Measurements from ENCODE around the gene SLC22A25.
A peak's percentile ranks its signal among the peaks of the same experiment; 100 is the strongest.
"Not testable (repeated sequence)": the region's sequence is repeated elsewhere in the genome, so short reads cannot be mapped to it uniquely, and the experiment has no call there.

Gene SLC22A25

DNA sequence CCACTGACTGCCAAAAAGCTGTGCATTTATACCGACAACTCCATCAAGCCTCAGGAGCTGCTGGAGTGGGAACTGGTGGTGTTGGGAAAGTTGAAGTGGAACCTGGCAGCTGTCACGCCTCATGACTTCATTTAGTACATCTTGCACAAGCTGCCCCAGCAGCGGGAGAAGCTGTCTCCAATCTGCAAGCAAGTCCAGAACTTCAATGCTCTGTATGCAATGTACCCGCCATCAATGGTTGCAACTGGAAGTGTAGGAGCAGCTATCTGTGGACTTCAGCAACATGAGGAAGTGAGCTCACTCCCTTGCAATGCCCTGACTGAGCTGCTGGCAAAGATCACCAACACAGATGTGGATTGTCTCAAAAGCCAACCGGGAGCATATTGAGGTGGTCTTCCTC lies at the start of gene SLC22A25:
Gene SLC22A25 (minus strand): TSS at position 67 of the 400 bp plus-strand sequence. CDS start 13,947 bp downstream, outside the sequence.
- no peak for DNase-seq (ENCODE audit: low read depth)

DNA sequence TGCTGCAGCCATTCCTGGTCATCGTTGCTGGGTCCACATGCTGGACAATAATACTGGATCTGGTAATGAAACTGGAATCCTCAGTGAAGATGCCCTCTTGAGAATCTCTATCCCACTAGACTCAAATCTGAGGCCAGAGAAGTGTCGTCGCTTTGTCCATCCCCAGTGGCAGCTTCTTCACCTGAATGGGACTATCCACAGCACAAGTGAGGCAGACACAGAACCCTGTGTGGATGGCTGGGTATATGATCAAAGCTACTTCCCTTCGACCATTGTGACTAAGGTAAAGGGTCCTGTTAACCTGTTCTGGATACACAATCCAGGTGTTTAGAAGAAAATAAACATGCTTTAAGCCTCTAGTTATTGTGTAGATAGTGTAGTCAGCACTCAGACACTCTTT lies 46.9 kb upstream of the SLC22A25 start:
- no peak for DNase-seq (ENCODE audit: low read depth)

DNA sequence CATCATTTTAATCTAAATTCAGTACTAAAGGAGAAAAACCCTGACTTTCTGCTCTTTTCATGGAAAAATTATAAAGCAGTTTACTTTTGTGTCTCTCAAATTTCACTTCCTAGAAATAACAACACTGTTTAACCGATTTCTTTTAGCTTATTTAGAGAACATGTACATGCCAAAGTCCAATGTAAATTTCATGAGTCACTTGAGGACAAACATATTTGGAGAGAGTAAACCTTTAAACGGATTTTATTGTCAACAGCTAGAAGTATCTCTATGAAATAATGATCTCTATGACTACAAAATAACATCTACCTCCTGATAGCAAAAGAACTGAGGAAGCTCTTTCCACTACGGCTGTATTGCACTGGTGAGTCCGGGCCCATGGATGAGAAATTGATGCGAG lies 46.3 kb upstream of the SLC22A25 start:
- no peak for DNase-seq (ENCODE audit: low read depth)

DNA sequence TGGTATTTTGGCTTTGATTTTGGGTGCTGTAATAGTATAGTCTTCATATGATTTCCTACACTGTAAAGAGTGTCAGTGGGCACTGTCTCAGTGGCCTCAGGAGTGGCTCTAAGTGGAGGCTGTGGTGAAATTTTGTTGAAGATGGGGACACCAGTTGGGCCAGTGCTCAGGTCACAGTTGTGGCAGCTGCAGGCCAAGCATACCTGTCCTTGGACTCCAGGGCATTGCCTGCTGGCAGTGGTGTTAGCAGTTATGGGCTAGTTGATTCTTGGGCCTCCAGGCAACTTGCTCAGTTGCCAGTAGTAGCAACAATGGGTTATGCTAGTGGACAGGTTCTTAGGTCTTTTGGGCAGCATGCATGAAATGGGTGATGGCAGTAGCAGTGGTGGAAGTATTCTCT lies 39.2 kb upstream of the SLC22A25 start:
- DNase-seq (ENCODE audit: low read depth) = no peak

DNA sequence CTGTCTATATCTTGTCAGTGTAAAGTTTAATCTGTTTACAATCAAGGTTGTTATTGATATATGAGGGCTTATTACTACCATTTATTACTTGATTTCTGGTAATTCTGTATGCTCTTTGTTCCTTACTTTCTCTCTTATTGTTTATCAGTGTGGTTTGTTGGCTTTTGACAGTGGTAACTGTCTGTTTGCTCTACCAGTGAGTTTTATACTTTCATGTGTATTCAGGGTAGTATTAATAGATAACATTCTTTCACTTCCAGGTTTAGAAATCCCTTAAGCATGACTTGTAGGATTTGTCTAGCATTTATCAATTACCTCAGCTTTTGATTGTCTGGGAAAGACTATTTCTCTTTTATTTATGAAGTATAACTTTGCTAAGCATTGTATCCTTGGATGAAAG lies 37.5 kb upstream of the SLC22A25 start:
- no peak for DNase-seq (ENCODE audit: low read depth)

DNA sequence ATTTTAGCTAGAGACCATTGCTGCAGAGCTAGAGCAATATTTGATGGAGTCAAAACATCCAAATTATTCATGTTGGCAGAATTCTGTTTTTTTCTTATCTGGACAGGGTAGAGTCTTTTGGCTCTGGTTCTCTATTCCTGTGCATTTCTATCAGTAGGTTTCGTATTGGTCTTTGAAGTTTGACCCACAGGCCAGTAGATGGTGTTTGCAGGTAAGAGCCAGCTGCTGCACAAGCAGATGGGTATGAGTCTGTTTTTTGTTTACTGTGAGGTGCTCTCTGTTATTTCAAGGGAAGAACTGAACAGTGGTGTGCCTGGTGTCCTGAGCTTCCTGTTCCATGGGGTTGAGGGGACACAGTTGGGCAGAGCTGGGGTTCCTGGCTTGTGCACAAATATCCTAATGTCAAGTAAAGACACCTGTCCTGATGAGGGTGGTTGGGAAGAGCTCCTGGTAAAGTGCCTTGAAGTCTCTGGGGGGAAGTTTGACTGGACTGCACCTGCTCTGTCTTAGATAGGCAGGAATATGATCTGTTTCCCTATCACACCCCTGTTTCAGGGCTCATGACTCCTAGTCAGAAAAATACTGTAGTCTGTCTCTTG lies 34.0 kb upstream of the SLC22A25 start:
- DNase-seq (ENCODE audit: low read depth) = no peak

DNA sequence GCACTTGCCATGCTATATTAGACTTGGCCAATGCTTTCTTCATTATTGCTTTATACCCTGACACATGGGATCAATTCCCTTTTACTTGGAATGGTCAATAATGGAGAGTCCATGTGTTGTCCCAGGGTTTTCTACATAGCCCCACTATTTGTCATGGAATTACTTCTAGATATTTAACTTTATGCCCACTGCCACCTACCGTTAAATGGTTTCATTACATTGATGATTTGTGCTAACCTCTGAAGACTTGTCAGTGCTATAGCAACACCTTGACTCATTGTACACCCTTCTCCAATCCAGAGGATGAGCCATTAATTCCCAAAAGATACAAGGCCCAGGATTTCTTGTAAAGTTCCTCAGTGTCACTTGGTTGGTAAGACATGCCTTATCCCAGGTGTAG lies 31.4 kb upstream of the SLC22A25 start:
- DNase-seq (ENCODE audit: low read depth) = peak; percentile 7

DNA sequence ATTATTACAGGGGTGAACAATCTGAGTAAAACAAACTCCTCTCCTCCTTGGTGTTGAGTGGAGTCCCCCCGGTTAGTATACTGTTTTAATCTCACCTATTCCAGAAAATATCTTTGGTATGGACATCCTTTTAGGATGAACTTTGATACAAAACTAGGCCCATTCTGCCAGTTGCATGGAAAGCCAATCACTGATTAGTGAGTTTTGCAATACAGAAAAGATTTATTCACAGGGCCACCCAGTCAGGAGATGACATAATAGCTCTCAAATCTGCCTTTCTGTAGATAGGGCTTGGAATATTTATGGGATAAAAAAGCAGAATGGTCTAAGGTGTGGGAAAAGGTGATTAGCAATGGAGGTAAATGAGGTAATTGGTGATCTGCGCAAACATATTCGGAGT lies 30.3 kb upstream of the SLC22A25 start:
- DNase-seq (ENCODE audit: low read depth) = no peak

DNA sequence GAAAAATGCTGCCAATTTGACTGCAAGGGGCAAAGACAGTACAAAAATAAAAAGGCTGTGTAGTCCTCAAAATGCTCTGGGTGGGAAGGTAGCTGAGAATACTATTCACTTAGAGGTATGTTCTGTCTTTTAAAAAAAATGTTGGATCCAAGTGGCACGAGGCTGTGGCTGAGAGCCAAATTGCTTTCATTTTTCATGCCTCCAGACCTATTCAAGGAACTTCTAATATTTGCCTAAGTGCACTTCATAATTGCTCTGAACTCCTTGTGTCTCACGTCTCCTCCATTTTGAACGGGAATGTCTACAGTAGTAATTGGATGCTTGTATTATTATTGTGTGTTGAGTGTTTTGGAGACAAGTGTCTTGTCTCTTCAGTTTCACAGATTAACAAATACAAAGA lies 19.1 kb upstream of the SLC22A25 start:
- DNase-seq (ENCODE audit: low read depth) = no peak

DNA sequence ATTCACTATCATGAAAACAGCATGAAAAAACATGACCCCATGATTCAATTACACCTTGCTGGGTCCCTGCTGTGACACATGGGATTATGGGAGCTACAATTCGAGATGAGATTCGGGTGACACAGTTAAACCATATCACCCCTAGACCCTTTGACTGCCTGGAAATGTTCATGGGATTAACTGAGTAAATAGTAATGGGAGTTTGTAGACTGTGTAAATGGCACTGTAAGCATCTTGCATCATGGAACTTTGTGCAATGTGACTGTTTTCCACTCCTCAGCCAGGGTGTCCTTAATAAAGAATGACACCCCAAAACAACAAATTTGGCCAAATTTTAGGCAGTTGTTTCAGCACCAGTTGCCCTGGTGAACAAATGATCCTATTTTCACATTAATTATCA lies 7.9 kb upstream of the SLC22A25 start:
- no peak for DNase-seq (ENCODE audit: low read depth)

DNA sequence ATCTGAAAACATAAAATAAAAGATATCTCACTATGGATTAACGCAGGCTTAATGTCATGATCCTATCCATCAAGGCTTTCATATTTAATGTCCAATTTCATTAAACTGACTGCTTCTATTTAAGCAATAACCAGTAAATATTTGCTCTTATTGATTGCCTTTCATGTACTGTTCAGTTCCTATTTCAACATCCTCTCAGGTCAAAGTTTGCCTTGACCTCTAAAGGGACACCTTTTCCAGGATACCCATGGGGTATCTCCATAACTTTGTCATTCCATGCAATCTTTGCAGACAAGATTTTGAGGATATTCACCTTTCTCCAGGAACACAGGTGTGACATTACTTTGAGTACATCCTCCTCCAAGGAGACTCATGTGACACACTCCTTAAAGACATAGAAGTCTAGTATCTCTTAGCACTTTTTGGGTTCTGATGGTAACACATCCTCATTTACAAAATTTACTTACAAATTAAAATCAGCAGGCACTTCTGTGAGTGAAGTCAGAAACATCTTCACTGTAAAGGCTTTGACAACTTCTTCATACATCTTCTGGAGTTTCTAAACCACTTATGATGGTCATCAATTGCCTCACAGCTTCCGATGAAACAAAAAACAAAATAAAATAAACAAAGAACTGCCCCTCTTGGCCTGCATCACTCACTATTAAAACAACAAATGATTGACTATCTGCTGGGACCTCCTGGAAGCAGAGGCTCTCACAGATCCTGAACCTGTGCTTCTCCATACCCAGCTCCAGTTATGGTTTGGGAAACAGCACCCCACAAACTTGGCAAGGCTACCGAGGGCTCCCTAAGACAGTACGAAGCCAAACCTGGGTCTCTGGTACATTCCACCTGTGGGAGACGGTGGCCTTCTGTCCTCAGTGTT lies 7.0 kb upstream of the SLC22A25 start:
- no peak for DNase-seq (ENCODE audit: low read depth)

DNA sequence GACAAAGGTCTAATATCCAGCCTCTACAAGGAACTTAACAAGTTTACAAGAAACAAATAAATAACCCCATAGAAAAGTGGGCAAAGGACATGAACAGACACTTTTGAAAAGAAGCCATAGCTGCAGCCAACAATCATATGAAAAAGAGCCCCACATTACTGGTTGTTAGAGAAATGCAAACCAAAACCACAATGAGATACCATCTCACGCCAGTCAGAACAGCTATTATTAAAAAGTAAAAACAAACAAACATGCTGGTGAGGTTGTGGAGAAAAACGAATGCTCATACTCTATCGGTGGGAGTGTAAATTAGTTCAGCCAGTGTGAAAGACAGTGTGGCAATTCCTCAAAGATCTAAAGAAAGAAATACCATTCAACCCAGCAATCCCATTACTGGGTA lies 5.6 kb upstream of the SLC22A25 start:
- DNase-seq (ENCODE audit: low read depth) = no peak

DNA sequence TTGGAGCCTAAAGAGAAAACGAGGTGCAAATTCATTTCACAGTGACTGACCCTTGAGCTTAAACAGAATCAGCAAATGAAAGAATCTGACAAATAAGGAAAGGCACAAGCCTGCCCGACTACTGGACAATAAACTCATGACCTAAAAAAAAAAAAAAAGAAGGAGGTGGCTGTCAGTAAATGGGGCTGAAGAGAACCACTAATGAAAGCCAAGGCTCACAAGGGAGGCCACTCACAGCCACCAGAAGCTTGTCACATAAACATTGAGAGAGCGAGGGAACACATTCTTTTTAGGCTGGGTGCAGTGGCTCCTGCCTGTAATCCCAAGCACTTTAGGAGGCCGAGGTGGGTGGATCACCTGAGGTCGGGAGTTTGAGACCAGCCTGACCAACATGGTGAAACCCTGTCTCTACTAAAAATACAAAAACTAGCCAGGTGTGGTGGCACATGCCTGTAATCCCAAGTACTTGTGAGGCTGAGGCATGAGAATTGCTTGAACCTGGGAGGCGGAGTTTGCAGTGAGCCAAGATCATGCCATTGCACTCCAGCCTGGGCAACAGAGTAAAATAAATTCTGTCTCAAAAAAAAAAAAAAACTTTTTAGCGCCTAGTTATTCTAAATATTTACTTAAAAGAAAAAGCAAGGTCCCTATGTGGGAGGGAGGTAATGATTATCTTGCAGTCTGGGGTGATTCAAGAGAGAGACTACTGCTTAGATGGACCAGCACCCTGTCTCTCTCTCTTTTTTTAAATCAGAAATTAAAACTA lies 4.0 kb upstream of the SLC22A25 start:
- not testable (repeated sequence) for DNase-seq (ENCODE audit: low read depth)

DNA sequence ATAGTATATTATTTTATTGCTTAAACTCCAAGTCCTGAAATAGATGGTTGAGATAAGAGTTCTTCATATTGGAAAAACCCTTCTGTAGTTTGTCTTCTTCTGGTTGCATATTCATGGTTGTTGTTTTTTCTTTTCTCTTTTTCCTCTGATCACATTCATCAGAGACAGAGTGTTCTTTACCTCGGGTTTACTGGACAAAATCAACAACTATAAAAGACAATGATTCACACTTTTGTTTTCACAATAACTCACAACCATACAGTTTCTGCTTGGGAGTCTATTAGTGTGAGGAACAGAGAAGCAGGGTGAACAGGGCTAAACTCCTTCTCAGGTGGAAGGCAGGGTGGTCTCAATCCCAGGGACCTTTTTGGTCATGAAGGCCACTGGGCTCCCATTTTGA lies 2.6 kb upstream of the SLC22A25 start:
- DNase-seq (ENCODE audit: low read depth) = no peak

DNA sequence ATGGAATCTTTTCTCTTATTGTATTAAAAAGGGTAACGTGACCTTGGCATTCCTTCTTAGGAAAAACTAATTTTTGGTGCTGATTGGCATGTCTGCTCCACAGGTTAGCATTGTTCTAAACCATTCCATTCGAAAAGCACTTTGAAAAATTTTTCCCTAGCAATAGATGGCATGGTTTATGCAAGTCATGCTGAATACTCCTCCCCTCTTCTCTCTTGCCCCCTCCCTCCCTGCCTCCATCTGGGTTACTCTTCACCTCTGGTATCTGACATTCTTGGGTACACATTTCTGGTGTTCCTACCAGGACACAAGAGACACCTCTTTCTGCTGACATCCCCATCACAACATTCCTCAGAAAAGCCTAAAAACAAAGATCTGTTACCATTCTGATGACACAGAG lies 1.5 kb upstream of the SLC22A25 start:
- DNase-seq (ENCODE audit: low read depth) = no peak

DNA sequence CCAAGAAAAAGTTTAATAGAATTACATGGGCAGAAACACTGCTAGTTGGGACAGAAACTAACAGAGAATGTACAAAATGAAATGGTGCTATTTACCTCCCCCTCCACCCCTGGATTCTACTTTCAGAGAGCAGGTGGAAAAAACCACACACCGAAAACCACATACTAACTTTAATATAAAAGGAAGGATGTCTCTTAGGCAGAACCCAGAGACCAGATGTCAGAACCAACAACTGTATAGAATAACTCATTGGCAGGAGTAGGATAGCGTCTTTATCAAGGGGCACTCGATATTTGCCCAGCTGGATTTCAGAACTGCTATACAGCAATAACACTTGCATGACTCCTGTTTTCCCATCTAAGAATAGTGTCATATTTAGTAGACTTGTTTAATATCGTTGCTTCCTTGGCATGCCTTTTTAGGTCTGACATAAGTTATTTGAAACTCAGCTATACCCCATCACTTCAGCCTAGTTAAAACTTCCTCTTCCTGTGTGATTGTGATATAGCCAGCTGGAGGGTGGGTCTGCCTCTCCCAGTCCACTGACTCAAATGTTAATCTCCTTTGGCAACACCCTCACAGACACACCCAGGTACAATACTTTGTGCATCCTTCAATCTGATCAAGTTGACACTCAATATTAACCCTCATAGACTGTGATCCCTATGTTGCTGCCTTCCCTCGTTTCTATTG lies 1.2 kb downstream of the SLC22A25 start:
- no peak for DNase-seq (ENCODE audit: low read depth)

DNA sequence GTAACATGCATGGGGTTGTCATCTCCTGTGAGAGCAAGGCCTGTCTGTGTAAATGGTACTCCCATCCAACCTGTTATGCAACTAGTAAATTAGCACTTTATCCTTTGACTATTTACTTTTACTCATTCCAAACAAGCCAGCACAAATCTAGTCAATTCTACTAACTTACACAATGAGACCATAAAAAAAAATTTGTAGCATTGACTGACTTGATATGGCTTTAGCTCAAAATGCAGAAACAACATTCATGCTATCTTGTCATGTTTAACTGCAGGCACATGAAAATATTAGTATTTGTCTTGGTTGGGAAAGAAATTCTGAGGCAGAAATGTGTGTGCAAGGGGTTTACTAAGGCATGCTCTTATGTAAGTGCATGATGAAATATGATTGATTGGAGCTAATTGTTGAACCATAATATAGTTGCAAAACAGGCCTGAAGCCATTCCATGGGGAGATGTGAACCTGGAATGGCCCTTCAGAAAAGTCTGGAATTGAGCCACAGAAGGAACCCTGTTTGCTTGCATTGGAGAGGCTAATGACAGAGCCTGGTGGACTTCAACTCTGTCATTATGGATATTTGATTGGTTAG lies 2.5 kb downstream of the SLC22A25 start:
- DNase-seq (ENCODE audit: low read depth) = no peak

DNA sequence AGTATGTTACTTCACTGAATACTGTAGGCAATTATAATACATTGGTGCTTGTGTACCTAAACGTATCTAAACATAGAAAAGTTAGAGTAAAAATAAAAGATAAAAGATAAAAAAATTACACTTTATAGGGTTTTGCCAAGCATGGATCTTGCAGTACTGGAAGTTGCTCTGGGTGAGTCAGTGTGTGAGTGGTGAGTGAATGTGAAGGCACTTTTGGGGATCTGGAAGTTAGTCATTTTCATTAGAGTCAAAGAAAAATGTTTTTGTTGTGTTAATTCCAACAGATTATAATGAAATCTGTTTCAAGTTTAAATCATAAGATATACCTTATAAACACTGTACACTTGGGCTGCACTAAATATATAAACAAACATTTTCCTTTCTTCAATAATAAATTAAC lies 3.3 kb downstream of the SLC22A25 start:
- no peak for DNase-seq (ENCODE audit: low read depth)

DNA sequence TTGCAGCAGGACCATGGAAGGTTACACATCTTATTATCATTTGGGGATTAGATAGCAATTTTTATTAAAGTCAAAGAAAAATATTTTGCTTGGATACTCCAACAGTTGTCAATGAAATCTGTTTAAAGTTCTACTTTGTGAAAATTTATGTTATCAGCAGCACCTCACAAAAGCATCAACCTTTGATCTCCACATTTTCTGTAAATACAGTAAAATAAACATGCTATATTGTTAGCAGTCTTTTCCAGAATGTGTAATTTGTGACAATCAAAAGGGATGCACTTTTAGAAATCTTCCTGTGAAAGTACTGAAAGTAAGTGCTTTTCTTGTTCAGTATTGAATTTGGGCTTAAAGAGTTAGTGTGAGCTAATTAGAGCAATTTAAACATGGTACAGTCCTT lies 4.1 kb downstream of the SLC22A25 start:
- DNase-seq (ENCODE audit: low read depth) = no peak

DNA sequence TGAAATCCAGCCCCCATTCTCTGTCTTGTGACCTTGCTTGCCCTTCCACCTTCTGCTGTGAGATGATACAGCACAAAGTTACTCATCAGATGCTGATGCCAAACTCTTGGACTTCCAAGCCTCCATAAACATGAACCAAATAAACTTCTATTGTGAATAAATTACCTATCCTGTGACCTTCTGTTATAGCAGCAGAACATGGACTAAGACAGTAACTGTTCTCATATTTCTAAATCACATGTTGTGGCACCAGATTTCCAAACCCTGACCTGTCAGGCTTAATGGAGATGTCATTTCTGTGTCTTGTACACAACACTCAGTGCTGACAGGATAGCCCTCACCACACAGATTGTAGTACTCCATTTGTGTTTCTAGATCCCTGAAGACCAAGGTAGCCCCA lies 6.0 kb downstream of the SLC22A25 start:
- no peak for DNase-seq (ENCODE audit: low read depth)

DNA sequence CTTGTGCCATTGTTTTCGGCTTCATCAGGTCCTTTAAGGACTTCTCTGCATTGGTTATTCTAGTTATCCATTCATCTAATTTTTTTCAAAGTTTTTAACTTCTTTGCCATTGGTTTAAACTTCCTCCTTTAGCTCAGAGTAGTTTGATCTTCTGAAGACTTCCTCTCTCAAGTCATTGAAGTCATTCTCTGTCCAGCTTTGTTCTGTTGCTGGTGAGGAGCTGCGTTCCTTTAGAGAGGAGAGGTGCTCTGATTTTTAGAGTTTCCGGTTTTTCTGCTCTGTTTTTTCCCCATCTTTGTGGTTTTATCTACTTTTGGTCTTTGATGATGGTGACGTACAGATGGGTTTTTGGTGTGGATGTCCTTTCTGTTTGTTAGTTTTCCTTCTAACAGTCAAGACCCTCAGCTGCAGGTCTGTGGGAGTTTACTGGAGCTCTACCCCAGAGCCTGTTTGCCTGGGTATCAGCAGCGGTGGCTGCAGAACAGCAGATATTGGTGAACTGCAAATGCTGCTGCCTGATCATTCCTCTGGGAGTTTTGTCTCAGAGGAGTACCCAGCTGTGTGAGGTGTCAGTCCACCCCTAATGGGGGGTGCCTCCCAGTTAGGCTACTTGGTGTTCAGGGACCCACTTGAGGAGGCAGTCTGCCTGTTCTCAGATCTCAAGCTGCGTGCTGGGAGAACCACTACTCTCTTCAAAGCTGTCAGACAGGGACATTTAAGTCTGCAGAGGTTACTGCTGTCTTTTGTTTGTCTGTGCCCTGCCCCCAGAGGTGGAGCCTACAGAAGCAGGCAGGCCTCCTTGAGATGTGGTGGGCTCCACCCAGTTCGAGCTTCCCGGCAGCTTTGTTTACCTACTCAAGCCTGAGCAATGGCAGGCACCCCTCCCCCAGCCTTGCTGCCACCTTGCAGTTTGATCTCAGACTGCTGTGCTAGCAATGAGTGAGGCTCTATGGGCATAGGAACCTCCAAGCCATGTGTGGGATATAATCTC lies 7.6 kb downstream of the SLC22A25 start:
- not testable (repeated sequence) for DNase-seq (ENCODE audit: low read depth)
